Measurements from ENCODE around the gene RGS12. TPM values are rescaled to one million over a fixed set of nuclear protein-coding genes. Genes with fewer than 3 reads are reported as not detected.

The RGS12 gene
- polyA plus RNA-seq, 1 donor (not counting 4 experiments of a cell fraction or from before 2014, with no cell fraction given) = 34.0 TPM

DNA sequence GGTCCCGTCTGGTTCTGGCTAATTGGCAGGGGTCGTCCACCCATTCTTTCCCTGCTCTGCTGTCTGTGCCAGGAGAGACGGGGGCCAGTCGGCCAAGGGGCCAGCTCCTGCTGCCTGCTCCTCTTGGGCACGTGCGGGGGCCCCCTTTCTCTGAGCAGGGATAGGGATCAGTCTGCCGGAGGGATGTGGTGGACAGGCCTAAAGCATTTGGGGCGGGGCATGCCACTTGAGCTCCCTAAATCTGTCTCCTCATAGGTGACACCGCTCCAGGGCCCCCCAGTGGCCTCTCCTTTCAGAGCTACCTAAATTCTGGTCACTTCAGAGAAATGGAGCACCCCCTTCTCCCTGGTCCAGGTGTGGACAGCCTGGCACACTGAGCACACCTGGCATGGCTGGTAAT, 48.1 kb upstream of the RGS12 start:
- Histone ChIP-seq H3K4me3 (ENCODE audit: control insufficient read depth in 2 of 3, extremely low read depth in 1 of 3, insufficient read depth in 2 of 3, low read depth in 1 of 3, low read length in 3 of 3) (no peak overlapping the region), H3K27ac (ENCODE audit: control insufficient read depth, insufficient read depth, low read length) (no peak overlapping the region), H3K9me3 (ENCODE audit: control insufficient read depth, low read depth, low read length) (no peaks in the 10 kb centered on the region), H3K79me2 (ENCODE audit: control insufficient read depth, insufficient read depth, low read length) (no peaks in the 10 kb centered on the region), H3K9me1 (ENCODE audit: control insufficient read depth, extremely low read depth, insufficient read depth, low read length) (no peaks in the 10 kb centered on the region), H3K36me3 (ENCODE audit: control insufficient read depth in 2 of 2, extremely low read depth in 1 of 2, insufficient read depth in 2 of 2, low read length in 2 of 2) (peaks cover 7 to 12% of the 10 kb centered on the region in 2 experiments), H3K4me1 (ENCODE audit: control insufficient read depth, extremely low read depth, insufficient read depth, low read length) (no peaks in the 10 kb centered on the region), H3K4me2 (ENCODE audit: control insufficient read depth, extremely low read depth, insufficient read depth, low read depth, low read length) (no peak overlapping the region), H2AFZ (ENCODE audit: control insufficient read depth, low read length) (no peak overlapping the region), H3K9ac (ENCODE audit: control insufficient read depth, extremely low read depth, insufficient read depth, low read length) (no peak overlapping the region), H3K27me3 (ENCODE audit: control insufficient read depth, extremely low read depth, insufficient read depth, low read length) (no peaks in the 10 kb centered on the region), H4K20me1 (ENCODE audit: control insufficient read depth, extremely low read depth, insufficient read depth, low read length) (no peaks in the 10 kb centered on the region)
- DNase-seq (ENCODE audit: low read depth, low spot score) (no peak), FAIRE-seq (no peak)
- dilution Hi-C loops (cut with MboI; ENCODE audit: extremely low pct_ligation_motif_present, low sequenced_read_pairs) = no loop called here
- TF ChIP-seq EZH2 (IDR thresholded peaks at IDR 0.05; ENCODE audit: low read length) = no peak
- TF ChIP-seq, protein P1, sequence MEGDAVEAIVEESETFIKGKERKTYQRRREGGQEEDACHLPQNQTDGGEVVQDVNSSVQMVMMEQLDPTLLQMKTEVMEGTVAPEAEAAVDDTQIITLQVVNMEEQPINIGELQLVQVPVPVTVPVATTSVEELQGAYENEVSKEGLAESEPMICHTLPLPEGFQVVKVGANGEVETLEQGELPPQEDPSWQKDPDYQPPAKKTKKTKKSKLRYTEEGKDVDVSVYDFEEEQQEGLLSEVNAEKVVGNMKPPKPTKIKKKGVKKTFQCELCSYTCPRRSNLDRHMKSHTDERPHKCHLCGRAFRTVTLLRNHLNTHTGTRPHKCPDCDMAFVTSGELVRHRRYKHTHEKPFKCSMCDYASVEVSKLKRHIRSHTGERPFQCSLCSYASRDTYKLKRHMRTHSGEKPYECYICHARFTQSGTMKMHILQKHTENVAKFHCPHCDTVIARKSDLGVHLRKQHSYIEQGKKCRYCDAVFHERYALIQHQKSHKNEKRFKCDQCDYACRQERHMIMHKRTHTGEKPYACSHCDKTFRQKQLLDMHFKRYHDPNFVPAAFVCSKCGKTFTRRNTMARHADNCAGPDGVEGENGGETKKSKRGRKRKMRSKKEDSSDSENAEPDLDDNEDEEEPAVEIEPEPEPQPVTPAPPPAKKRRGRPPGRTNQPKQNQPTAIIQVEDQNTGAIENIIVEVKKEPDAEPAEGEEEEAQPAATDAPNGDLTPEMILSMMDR (optimal IDR thresholded peaks at IDR 0.05 in 1 of 3, IDR thresholded peaks at IDR 0.05 in 1 of 3, conservative IDR thresholded peaks at IDR 0.05 in 1 of 3; ENCODE audit: extremely low read depth in 1 of 3, insufficient read depth in 2 of 3, low read length in 3 of 3) = no peak

DNA sequence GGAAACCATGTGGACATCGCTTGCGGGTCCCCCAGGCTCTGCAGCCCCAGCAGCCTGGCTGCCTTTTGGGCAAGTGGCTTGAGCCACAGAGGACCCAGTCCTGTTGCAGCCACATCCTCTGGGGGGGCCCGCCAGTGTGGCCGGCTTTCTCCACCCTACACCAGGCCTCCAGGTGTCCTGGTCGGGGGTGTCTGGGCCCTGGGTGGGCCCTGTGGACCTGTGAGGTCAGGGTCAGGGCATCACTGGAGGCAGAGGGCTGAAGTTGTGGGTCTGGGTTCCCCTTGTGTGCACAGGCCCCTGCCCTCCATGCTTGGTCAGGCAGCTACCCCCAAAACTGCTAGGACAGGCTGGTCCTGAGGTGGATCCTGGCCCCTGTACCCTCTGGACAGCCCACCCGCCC, 47.1 kb upstream of the RGS12 start:
- no peak for DNase-seq (ENCODE audit: low read depth, low spot score)
- H3K9me1 ChIP-seq (ENCODE audit: control insufficient read depth, extremely low read depth, insufficient read depth, low read length) = no peaks in the 10 kb centered on the region
- H3K27me3 ChIP-seq (ENCODE audit: control insufficient read depth, extremely low read depth, insufficient read depth, low read length) = no peaks in the 10 kb centered on the region
- H3K27ac ChIP-seq (ENCODE audit: control insufficient read depth, insufficient read depth, low read length) = no peak overlapping the region
- H3K79me2 ChIP-seq (ENCODE audit: control insufficient read depth, insufficient read depth, low read length) = no peaks in the 10 kb centered on the region
- TF ChIP-seq EZH2 (IDR thresholded peaks at IDR 0.05; ENCODE audit: low read length) = no peak
- TF ChIP-seq, protein P1 (optimal IDR thresholded peaks at IDR 0.05 in 1 of 3, IDR thresholded peaks at IDR 0.05 in 1 of 3, conservative IDR thresholded peaks at IDR 0.05 in 1 of 3; ENCODE audit: extremely low read depth in 1 of 3, insufficient read depth in 2 of 3, low read length in 3 of 3) = no peak
- no peak overlapping the region for H2AFZ ChIP-seq (ENCODE audit: control insufficient read depth, low read length)
- no peak overlapping the region for H3K9ac ChIP-seq (ENCODE audit: control insufficient read depth, extremely low read depth, insufficient read depth, low read length)
- dilution Hi-C loops (cut with MboI; ENCODE audit: extremely low pct_ligation_motif_present, low sequenced_read_pairs) = no loop called here
- no peak for FAIRE-seq
- H3K4me1 ChIP-seq (ENCODE audit: control insufficient read depth, extremely low read depth, insufficient read depth, low read length) = no peaks in the 10 kb centered on the region
- no peak overlapping the region for H3K4me2 ChIP-seq (ENCODE audit: control insufficient read depth, extremely low read depth, insufficient read depth, low read depth, low read length)
- H3K9me3 ChIP-seq (ENCODE audit: control insufficient read depth, low read depth, low read length) = no peaks in the 10 kb centered on the region
- no peaks in the 10 kb centered on the region for H4K20me1 ChIP-seq (ENCODE audit: control insufficient read depth, extremely low read depth, insufficient read depth, low read length)
- peaks cover 3 to 7% of the 10 kb centered on the region in 2 experiments for H3K36me3 ChIP-seq (ENCODE audit: control insufficient read depth in 2 of 2, extremely low read depth in 1 of 2, insufficient read depth in 2 of 2, low read length in 2 of 2)
- no peak overlapping the region for H3K4me3 ChIP-seq (ENCODE audit: control insufficient read depth in 2 of 3, extremely low read depth in 1 of 3, insufficient read depth in 2 of 3, low read depth in 1 of 3, low read length in 3 of 3)

All from keratinocyte (primary cell).